Coronary artery (tissue), 2 donors: Measurements from ENCODE around the gene CNOT1.

ENCODE experiments used
- DNase-seq: peaks from one replicate; pipeline ENCODE4 v3.0.0-alpha.2; 2017; ENCODE audit warnings: low spot score
- H3K27ac ChIP-seq, 2 donors: fragments of 200-600 bp; sonication (generic); one replicate each; pipeline ENCODE4 v1.5.1; 2016 to 2019
- H3K4me3 ChIP-seq: fragments of 200-600 bp; sonication (generic); 2 replicates; pipeline ENCODE4 v1.5.1; 2016; ENCODE audit warnings: mild to moderate bottlenecking, moderate library complexity
- CTCF ChIP-seq: fragments of 200-600 bp; sonication (generic); IDR thresholded peaks from one replicate; pipeline ENCODE4 v1.5.1; 2019; ENCODE audit warnings: antibody characterized with exemption

Gene CNOT1

GRCh38 chr16:58500430-58501241, 129.0 kb downstream of the CNOT1 start:
- Histone ChIP-seq H3K27ac (no peak overlapping the region), H3K4me3 (peak overlapping the region; percentile 61)
- peak; percentile 65 for DNase-seq
- no peak for TF ChIP-seq CTCF

- Histone ChIP-seq H3K27ac (no peak within 1 kb of the TSS), H3K4me3 (peak within 1 kb of the TSS; percentile 61)
- no peak for TF ChIP-seq CTCF
- DNase-seq = peak; percentile 75
Measured at GRCh38 chr16:58499615-58500351, 129.8 kb downstream of the CNOT1 start, which contains the start of gene NDRG4. Gene NDRG4 (plus strand): TSS chr16:58500143. CDS start chr16:58500249, 106 bp downstream.

- TF ChIP-seq CTCF = no peak
- Histone ChIP-seq H3K27ac (no peak overlapping the region), H3K4me3 (no peak overlapping the region)
- no peak for DNase-seq
Measured at GRCh38 chr16:58499092-58499511, 130.5 kb downstream of the CNOT1 start.

GRCh38 chr16:58498341-58499091, 131.1 kb downstream of the CNOT1 start:
- TF ChIP-seq CTCF = no peak
- no peak overlapping the region for H3K27ac ChIP-seq
- no peak overlapping the region for H3K4me3 ChIP-seq
- no peak for DNase-seq

GRCh38 chr16:58497935-58498334, 131.7 kb downstream of the CNOT1 start:
- Histone ChIP-seq H3K27ac (no peak overlapping the region), H3K4me3 (no peak overlapping the region)
- TF ChIP-seq CTCF = no peak
- DNase-seq = no peak

- no peak overlapping the region for H3K4me3 ChIP-seq
- no peak overlapping the region for H3K27ac ChIP-seq
- no peak for DNase-seq
- TF ChIP-seq CTCF = no peak
Measured at GRCh38 chr16:58497468-58497867, 132.2 kb downstream of the CNOT1 start.
